ENCODE measurements around the gene PDE4D. TPM values are rescaled to one million over a fixed set of nuclear protein-coding genes. Genes with fewer than 3 reads are reported as not detected.
"Not testable (repeated sequence)": the region's sequence is repeated elsewhere in the genome, so short reads cannot be mapped to it uniquely, and the experiment has no call there.

The PDE4D gene
- total RNA-seq, 2 experiments from 2014 or later: 0.50 to 0.51 TPM

- ChIA-PET CTCF (ENCODE audit: unreplicated experiment) (no interaction called here), POLR2A (no interaction called here)
- no peaks in the 10 kb centered on the region for H3K9me3 ChIP-seq (ENCODE audit: low read length)
- no peaks in the 10 kb centered on the region for H3K4me1 ChIP-seq (ENCODE audit: insufficient read depth, low read length, poor library complexity, severe bottlenecking)
- H4K20me1 ChIP-seq (ENCODE audit: insufficient read depth, low read length): no peaks in the 10 kb centered on the region
- no peak overlapping the region for H3K27ac ChIP-seq (ENCODE audit: low read depth, low read length, poor library complexity, severe bottlenecking)
- no peak overlapping the region for H2AFZ ChIP-seq (ENCODE audit: low read length)
- H3K4me2 ChIP-seq (ENCODE audit: low read length): no peak overlapping the region
- no peak for DNase-seq (ENCODE audit: low spot score)
- H3K79me2 ChIP-seq (ENCODE audit: insufficient read depth, low read depth, low read length): no peaks in the 10 kb centered on the region
- no peaks in the 10 kb centered on the region for H3K36me3 ChIP-seq (ENCODE audit: insufficient read depth, low read length)
- intact Hi-C loops (cut with micrococcal nuclease; ENCODE audit: unreplicated experiment): no loop called here
- H3K4me3 ChIP-seq (ENCODE audit: low read depth, low read length, poor library complexity, severe bottlenecking): no peak overlapping the region
- H3K9me2 ChIP-seq (ENCODE audit: insufficient read depth, low read length): no peaks in the 10 kb centered on the region
- no TSS peak for BruUV-seq (replicated peaks)
- no peak for TF ChIP-seq EZH2phosphoT487 (IDR thresholded peaks at IDR 0.05; ENCODE audit: borderline replicate concordance, low read depth, low read length)
- TF ChIP-seq, protein P1, sequence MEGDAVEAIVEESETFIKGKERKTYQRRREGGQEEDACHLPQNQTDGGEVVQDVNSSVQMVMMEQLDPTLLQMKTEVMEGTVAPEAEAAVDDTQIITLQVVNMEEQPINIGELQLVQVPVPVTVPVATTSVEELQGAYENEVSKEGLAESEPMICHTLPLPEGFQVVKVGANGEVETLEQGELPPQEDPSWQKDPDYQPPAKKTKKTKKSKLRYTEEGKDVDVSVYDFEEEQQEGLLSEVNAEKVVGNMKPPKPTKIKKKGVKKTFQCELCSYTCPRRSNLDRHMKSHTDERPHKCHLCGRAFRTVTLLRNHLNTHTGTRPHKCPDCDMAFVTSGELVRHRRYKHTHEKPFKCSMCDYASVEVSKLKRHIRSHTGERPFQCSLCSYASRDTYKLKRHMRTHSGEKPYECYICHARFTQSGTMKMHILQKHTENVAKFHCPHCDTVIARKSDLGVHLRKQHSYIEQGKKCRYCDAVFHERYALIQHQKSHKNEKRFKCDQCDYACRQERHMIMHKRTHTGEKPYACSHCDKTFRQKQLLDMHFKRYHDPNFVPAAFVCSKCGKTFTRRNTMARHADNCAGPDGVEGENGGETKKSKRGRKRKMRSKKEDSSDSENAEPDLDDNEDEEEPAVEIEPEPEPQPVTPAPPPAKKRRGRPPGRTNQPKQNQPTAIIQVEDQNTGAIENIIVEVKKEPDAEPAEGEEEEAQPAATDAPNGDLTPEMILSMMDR (conservative IDR thresholded peaks at IDR 0.05; ENCODE audit: low read length): no peak
Measured at GRCh38 chr5:58998544-58998943, 895.0 kb downstream of the PDE4D start.

DNA sequence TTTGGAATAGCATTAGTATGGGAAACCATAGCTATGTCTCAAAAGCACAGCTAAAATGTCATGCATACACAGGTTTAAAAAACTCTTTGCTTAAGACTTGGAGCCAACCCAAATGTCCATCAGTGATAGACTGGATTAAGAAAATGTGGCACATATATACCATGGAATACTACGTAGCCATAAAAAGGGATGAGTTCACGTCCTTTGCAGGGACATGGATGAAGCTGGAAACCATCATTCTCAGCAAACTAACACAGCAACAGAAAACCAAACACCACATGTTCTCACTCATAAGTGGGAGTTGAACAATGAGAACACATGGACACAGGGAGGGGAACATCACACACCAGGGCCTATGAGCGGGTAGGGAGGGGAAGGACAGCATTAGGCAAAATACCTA, 897.7 kb downstream of the PDE4D start:
- POLR2A ChIA-PET: interaction anchor here (0.6 kb wide), 1 partner anchor 339 kb away, joined by 3 read pairs; no protein-coding TSS in a partner anchor
- H3K36me3 ChIP-seq (ENCODE audit: insufficient read depth, low read length); H3K4me3 ChIP-seq (ENCODE audit: low read depth, low read length, poor library complexity, severe bottlenecking); H3K9me3 ChIP-seq (ENCODE audit: low read length); H3K4me1 ChIP-seq (ENCODE audit: insufficient read depth, low read length, poor library complexity, severe bottlenecking); H3K27ac ChIP-seq (ENCODE audit: low read depth, low read length, poor library complexity, severe bottlenecking); H3K9me2 ChIP-seq (ENCODE audit: insufficient read depth, low read length); H2AFZ ChIP-seq (ENCODE audit: low read length); DNase-seq (ENCODE audit: low spot score); H3K79me2 ChIP-seq (ENCODE audit: insufficient read depth, low read depth, low read length); CTCF ChIA-PET (ENCODE audit: unreplicated experiment); H3K4me2 ChIP-seq (ENCODE audit: low read length); BruUV-seq (replicated peaks); H4K20me1 ChIP-seq (ENCODE audit: insufficient read depth, low read length); intact Hi-C loops (cut with micrococcal nuclease; ENCODE audit: unreplicated experiment): not testable (repeated sequence)

DNA sequence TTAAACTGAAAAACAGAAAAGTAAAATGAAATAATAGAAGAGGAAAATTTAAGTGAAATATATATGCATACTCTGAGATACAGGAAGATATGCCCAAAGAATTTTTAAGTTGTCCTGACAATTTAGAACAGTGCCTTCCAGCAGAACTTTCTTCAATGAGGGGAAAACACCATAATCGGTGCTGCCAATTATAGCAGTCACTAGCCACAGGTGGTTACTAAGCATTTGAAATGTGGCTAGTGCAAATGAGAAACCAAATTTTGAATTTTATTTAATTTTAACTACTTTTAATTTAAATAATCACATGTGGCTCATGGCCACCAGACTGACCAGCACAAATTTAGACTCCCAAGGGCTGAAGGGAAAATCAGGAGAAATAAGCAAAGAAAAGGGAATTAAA, 900.1 kb downstream of the PDE4D start:
- no TSS peak for BruUV-seq (replicated peaks)
- intact Hi-C loops (cut with micrococcal nuclease; ENCODE audit: unreplicated experiment): no loop called here
- no peaks in the 10 kb centered on the region for H3K9me3 ChIP-seq (ENCODE audit: low read length)

More for the DNA sequence above, 900.1 kb downstream of the PDE4D start:
- ChIA-PET POLR2A (no interaction called here), CTCF (ENCODE audit: unreplicated experiment) (no interaction called here)
- TF ChIP-seq EZH2phosphoT487 (IDR thresholded peaks at IDR 0.05; ENCODE audit: borderline replicate concordance, low read depth, low read length): no peak
- TF ChIP-seq, protein P1 (conservative IDR thresholded peaks at IDR 0.05; ENCODE audit: low read length): no peak
- H3K4me2 ChIP-seq (ENCODE audit: low read length): no peak overlapping the region
- no peaks in the 10 kb centered on the region for H3K4me1 ChIP-seq (ENCODE audit: insufficient read depth, low read length, poor library complexity, severe bottlenecking)
- H3K4me3 ChIP-seq (ENCODE audit: low read depth, low read length, poor library complexity, severe bottlenecking): no peak overlapping the region
- H3K9me2 ChIP-seq (ENCODE audit: insufficient read depth, low read length): no peaks in the 10 kb centered on the region
- no peak overlapping the region for H3K27ac ChIP-seq (ENCODE audit: low read depth, low read length, poor library complexity, severe bottlenecking)
- H3K36me3 ChIP-seq (ENCODE audit: insufficient read depth, low read length): no peaks in the 10 kb centered on the region
- H2AFZ ChIP-seq (ENCODE audit: low read length): no peak overlapping the region
- DNase-seq (ENCODE audit: low spot score): no peak
- H3K79me2 ChIP-seq (ENCODE audit: insufficient read depth, low read depth, low read length): no peaks in the 10 kb centered on the region
- H4K20me1 ChIP-seq (ENCODE audit: insufficient read depth, low read length): no peaks in the 10 kb centered on the region
